Transverse colon (tissue), 4 donors: ENCODE measurements around the gene PIH1D1. TPM values are rescaled to one million over a fixed set of nuclear protein-coding genes. Genes with fewer than 3 reads are reported as not detected.
A peak's percentile ranks its signal among the peaks of the same experiment; 100 is the strongest.

Source experiments
- DNase-seq: peaks from one replicate; pipeline ENCODE4 v3.0.0-alpha.2; 2019
- H3K27ac ChIP-seq, 4 donors: fragments of 200-600 bp; sonication (generic); 2 replicates each; pipeline ENCODE4 v1.5.1; 2016 to 2018; ENCODE audit warnings: inconsistent platforms in 4 of 4
- H3K27me3 ChIP-seq: fragments of 200-600 bp; sonication (generic); 2 replicates; pipeline ENCODE4 v1.5.1; 2017; ENCODE audit warnings: inconsistent platforms
- H3K36me3 ChIP-seq, 4 donors: fragments of 200-600 bp; sonication (generic); 2 replicates each; pipeline ENCODE4 v1.5.1; 2017 to 2019; ENCODE audit warnings: inconsistent platforms in 4 of 4
- H3K4me1 ChIP-seq, 4 donors: fragments of 200-600 bp; sonication (generic); 2 replicates each; pipeline ENCODE4 v1.5.1; 2017 to 2020; ENCODE audit warnings: inconsistent platforms in 4 of 4
- H3K4me3 ChIP-seq, 4 donors: fragments of 200-600 bp; sonication (generic); 1 replicate in 1 of 4; 2 replicates in 3 of 4; pipeline versions ENCODE4 v1.5.1 to v1.6.1; 2017 to 2019; ENCODE audit warnings: inconsistent platforms in 4 of 4
- H3K9me3 ChIP-seq, 2 donors: fragments of 200-600 bp; sonication (generic); 2 replicates each; pipeline ENCODE4 v1.5.1; 2017 to 2019; ENCODE audit warnings: inconsistent platforms in 2 of 2
- CTCF ChIP-seq, 5 experiments: fragments of 200-600 bp in 3 of 5; fragments of 450-650 bp in 2 of 5; sonication (generic) in 3 of 5; IDR thresholded peaks; 1 replicate in 2 of 5; 2 replicates in 3 of 5; pipeline ENCODE4 v1.5.1; 2016 to 2017; ENCODE audit warnings: antibody characterized with exemption in 5 of 5, inconsistent platforms in 3 of 5, mild to moderate bottlenecking in 2 of 5, moderate library complexity in 1 of 5
- EP300 ChIP-seq: sonication (generic); formaldehyde crosslinking; IDR thresholded peaks from one replicate; pipeline ENCODE4 v1.6.1; 2017; ENCODE audit warnings: antibody characterized with exemption, low read depth
- POLR2A ChIP-seq: fragments of 450-650 bp; IDR thresholded peaks from one replicate; pipeline ENCODE4 v1.6.1; 2016; ENCODE audit warnings: antibody characterized with exemption, mild to moderate bottlenecking, moderate library complexity
- POLR2AphosphoS5 ChIP-seq, 3 donors: sonication (generic); formaldehyde crosslinking; IDR thresholded peaks; one replicate each; pipeline ENCODE4 v1.6.1; 2016; ENCODE audit warnings: antibody characterized with exemption in 3 of 3
- WGBS, 2 donors: methylation state at CpG; one replicate each; pipeline ENCODE4 v1.1.5; 2018; ENCODE audit warnings: low coverage in 1 of 2; 5-methylcytosine and 5-hydroxymethylcytosine counted together
- in situ Hi-C, 4 donors: fragments of 200-750 bp; cut with MboI; loops; one replicate each; pipeline versions ENCODE4 v1.15.0 to v1.15.1; 2017; ENCODE audit warnings: low sequenced_read_pairs in 3 of 4, low pct_ligation_motif_present in 1 of 4, low pct_unique_long_range_greater_than_20kb in 1 of 4
- intact Hi-C: fragments of 100-400 bp; cut with DNase I; formaldehyde crosslinking; loops from one replicate; pipeline ENCODE4 v1.15.1; 2023; ENCODE audit warnings: low total_unique reads
- total RNA-seq, 4 donors: library from RNA; depleted of rRNA; stranded (reverse); fragments of >200 nt; gene quantifications; one replicate each; pipeline ENCODE4 v1.1.0, GENCODE V29; 2016

The PIH1D1 gene
- total RNA-seq, 4 donors from 2014 or later: 52.7 to 105 (median 90.4) TPM

- WGBS, 2 donors: 44 to 60% methylated on average over 1 to 15 of the region's 15 CpGs
- Histone ChIP-seq H3K9me3 (no peaks in the 10 kb centered on the region), H3K27ac (peak overlapping the region; percentile 93 to 97 (median 94)), H3K36me3 (peaks cover 0 to 34% (median 19%) of the 10 kb centered on the region in 4 donors), H3K27me3 (no peaks in the 10 kb centered on the region), H3K4me1 (peaks cover 18 to 32% (median 25%) of the 10 kb centered on the region in 4 donors), H3K4me3 (peak overlapping the region in 2 of 4 donors; percentile 67 to 88)
- DNase-seq: no peak
- intact Hi-C loops (no loop called here), in situ Hi-C loops (loop anchor here in 1 of 4 donors (25.0 kb wide), 1 partner anchor 373 kb away; the partner anchor contains the start of genes PNKP and PTOV1)
- TF ChIP-seq CTCF (IDR thresholded peaks at IDR 0.05) (peak in 3 of 5 experiments; percentile 21 to 31 (median 27)), EP300 (no peak), POLR2A (no peak)
Observed at GRCh38 chr19:49489601-49490167, 38.1 kb upstream of the PIH1D1 start.

- TF ChIP-seq EP300 (no peak), POLR2AphosphoS5 (IDR thresholded peaks at IDR 0.05) (no peak), POLR2A (no peak), CTCF (IDR thresholded peaks at IDR 0.05) (no peak)
- Histone ChIP-seq H3K27ac (peak overlapping the region; percentile 93 to 97 (median 94)), H3K4me3 (peak overlapping the region; percentile 67 to 98 (median 92)), H3K27me3 (no peaks in the 10 kb centered on the region), H3K36me3 (peaks cover 0 to 34% (median 19%) of the 10 kb centered on the region in 4 donors), H3K4me1 (peaks cover 18 to 30% (median 25%) of the 10 kb centered on the region in 4 donors), H3K9me3 (no peaks in the 10 kb centered on the region)
- in situ Hi-C loops: loop anchor here in 1 of 4 donors (25.0 kb wide), 1 partner anchor 373 kb away; the partner anchor contains the start of genes PNKP and PTOV1
- WGBS, 2 donors: 14% methylated on average over 15 of the region's 15 CpGs; no CpG with 5 or more reads in 1 of the 2 donors
- intact Hi-C loops: no loop called here
- DNase-seq: no peak
Observed at GRCh38 chr19:49488863-49489537, 37.4 kb upstream of the PIH1D1 start.

- peak overlapping the region; percentile 67 to 98 (median 92) for H3K4me3 ChIP-seq
- no peaks in the 10 kb centered on the region for H3K9me3 ChIP-seq
- H3K27ac ChIP-seq: peak overlapping the region; percentile 93 to 97 (median 94)
- intact Hi-C loops (no loop called here), in situ Hi-C loops (loop anchor here in 1 of 4 donors (25.0 kb wide), 1 partner anchor 374 kb away; the partner anchor contains the start of genes PNKP and PTOV1)
- H3K4me1 ChIP-seq: peaks cover 18 to 30% (median 24%) of the 10 kb centered on the region in 4 donors
- WGBS, 2 donors: 0 to 4% methylated on average over 4 to 26 of the region's 26 CpGs
- H3K27me3 ChIP-seq: no peaks in the 10 kb centered on the region
- peaks cover 0 to 34% (median 19%) of the 10 kb centered on the region in 4 donors for H3K36me3 ChIP-seq
- no peak for TF ChIP-seq EP300
- TF ChIP-seq POLR2AphosphoS5 (IDR thresholded peaks at IDR 0.05): no peak
- TF ChIP-seq POLR2A: no peak
- no peak for TF ChIP-seq CTCF (IDR thresholded peaks at IDR 0.05)
- no peak for DNase-seq
Observed at GRCh38 chr19:49488046-49488862, 36.6 kb upstream of the PIH1D1 start.
